ENCODE measurements around the gene NAA10.

NAA10 gene

GRCh38 chrX:153970357-153971123 is 35.7 kb upstream of the NAA10 start:
- Histone ChIP-seq H3K9me3 (ENCODE audit: control insufficient read depth, insufficient read depth, low read length) (no peaks in the 10 kb centered on the region; the same call in 1 of the 2 replicates), H3K36me3 (ENCODE audit: insufficient read depth, low read length) (no peaks in the 10 kb centered on the region; the same call in 1 of the 2 replicates), H3K4me1 (ENCODE audit: insufficient read depth, low read length) (peaks cover 22% of the 10 kb centered on the region; the same call in 1 of the 2 replicates), H3K9ac (ENCODE audit: low read depth, low read length) (peak overlapping the region; percentile 77)

DNA sequence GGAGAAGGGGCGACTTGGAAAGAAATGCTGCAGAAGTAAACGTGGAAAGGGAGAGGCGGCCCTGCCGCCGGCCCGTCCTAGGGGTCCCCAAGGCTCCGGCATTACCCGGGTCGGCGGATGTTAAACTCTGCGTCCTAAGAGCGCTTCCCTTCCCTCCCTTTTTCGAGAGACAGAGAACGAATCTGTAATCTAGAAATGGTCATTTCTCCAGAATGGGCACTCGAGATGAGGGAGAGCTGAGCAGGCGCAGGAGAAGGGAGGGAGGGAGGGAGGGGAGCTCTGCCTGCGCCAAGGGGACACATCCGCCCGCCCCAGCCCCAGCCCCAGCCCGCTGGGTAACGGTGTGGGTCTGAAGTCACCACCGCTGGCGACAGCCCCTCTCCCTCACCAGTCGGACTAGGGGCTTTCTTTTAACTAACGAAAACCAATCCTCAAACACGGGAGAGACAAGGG is 35.1 kb upstream of the NAA10 start:
- H3K9me3 ChIP-seq (ENCODE audit: control insufficient read depth, insufficient read depth, low read length), result no peaks in the 10 kb centered on the region; the same call in 1 of the 2 replicates
- H3K36me3 ChIP-seq (ENCODE audit: insufficient read depth, low read length), result no peaks in the 10 kb centered on the region; the same call in 1 of the 2 replicates
- H3K4me1 ChIP-seq (ENCODE audit: insufficient read depth, low read length), result peaks cover 22% of the 10 kb centered on the region; the same call in 1 of the 2 replicates
- H3K9ac ChIP-seq (ENCODE audit: low read depth, low read length), result peak overlapping the region; percentile 66; the same call in 1 of the 2 replicates

DNA sequence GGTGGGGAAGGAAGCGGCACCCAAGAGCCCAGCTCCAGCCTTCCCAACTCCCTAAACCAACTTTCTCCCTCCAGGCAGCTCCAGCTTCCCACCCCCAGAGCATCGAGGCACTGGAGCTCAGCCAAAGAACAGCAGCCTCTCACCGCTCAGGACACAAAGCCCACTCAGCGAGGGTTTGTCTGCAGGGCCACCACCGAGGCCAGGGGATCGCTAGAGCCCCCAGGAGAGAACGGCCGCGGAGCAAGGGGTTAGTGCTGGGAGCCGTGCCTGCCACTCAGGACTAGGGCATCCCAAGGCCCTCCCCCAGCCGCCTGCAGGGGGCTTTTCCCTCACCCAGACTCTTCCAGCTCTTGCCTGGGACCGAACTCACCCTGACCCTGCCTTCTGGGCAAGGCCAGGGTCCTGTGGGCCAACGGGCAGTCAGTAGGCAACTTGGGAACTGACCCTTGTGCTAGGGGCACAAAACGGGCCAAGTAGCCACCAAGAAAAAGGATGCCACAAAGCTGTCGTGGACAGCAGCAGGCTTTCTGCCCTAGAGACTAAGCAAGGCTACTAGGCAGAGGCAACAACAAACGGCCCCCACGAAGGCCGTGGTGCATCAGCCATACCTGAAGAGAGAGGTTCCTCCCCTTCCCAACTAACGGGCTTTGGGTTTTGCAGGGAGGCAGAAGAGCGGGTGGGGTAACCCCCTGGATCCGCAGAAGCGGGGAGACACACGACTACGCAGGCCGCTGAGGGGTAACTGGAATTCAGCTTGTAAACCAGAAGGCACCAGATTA is 34.5 kb upstream of the NAA10 start:
- no peaks in the 10 kb centered on the region; the same call in 1 of the 2 replicates for H3K36me3 ChIP-seq (ENCODE audit: insufficient read depth, low read length)
- H3K9me3 ChIP-seq (ENCODE audit: control insufficient read depth, insufficient read depth, low read length), result no peaks in the 10 kb centered on the region; the same call in 1 of the 2 replicates
- H3K9ac ChIP-seq (ENCODE audit: low read depth, low read length), result peak overlapping the region; percentile 66; the same call in 1 of the 2 replicates

DNA sequence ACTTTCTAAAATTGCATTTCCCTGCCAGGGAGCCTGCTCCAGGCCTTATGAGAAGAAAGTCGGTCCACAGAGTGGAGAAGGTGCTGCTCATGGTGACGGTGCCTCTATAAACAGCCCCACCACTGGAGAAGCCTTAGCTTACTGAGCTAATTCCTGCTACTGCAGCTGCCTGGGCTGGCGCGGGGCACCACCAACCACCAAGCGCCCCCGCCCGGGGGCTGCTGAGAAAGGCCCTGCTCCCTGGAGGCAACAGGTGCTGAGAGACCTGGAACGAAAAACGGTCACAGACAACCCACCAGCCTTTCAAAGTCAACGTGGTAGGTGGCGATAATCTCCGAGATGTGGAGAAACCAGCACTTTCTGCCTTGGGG is 33.9 kb upstream of the NAA10 start:
- no peaks in the 10 kb centered on the region; the same call in 1 of the 2 replicates for H3K9me3 ChIP-seq (ENCODE audit: control insufficient read depth, insufficient read depth, low read length)
- peak overlapping the region; percentile 66; the same call in 1 of the 2 replicates for H3K9ac ChIP-seq (ENCODE audit: low read depth, low read length)
- peaks cover 22% of the 10 kb centered on the region; the same call in 1 of the 2 replicates for H3K4me1 ChIP-seq (ENCODE audit: insufficient read depth, low read length)
- no peaks in the 10 kb centered on the region; the same call in 1 of the 2 replicates for H3K36me3 ChIP-seq (ENCODE audit: insufficient read depth, low read length)

More for the DNA sequence above, 34.5 kb upstream of the NAA10 start:
- peaks cover 22% of the 10 kb centered on the region; the same call in 1 of the 2 replicates for H3K4me1 ChIP-seq (ENCODE audit: insufficient read depth, low read length)

- Histone ChIP-seq H3K36me3 (ENCODE audit: insufficient read depth, low read length) (no peaks in the 10 kb centered on the region; the same call in 1 of the 2 replicates), H3K9ac (ENCODE audit: low read depth, low read length) (peak overlapping the region; percentile 66; the same call in 1 of the 2 replicates), H3K4me1 (ENCODE audit: insufficient read depth, low read length) (peaks cover 22% of the 10 kb centered on the region; the same call in 1 of the 2 replicates), H3K9me3 (ENCODE audit: control insufficient read depth, insufficient read depth, low read length) (no peaks in the 10 kb centered on the region; the same call in 1 of the 2 replicates)
These were observed 33.4 kb upstream of the NAA10 start for GRCh38 chrX:153968255-153968654.

- no peaks in the 10 kb centered on the region; the same call in 1 of the 2 replicates for H3K9me3 ChIP-seq (ENCODE audit: control insufficient read depth, insufficient read depth, low read length)
- H3K9ac ChIP-seq (ENCODE audit: low read depth, low read length), result no peak overlapping the region
- H3K36me3 ChIP-seq (ENCODE audit: insufficient read depth, low read length), result no peaks in the 10 kb centered on the region; the same call in 1 of the 2 replicates
- H3K4me1 ChIP-seq (ENCODE audit: insufficient read depth, low read length), result peaks cover 22% of the 10 kb centered on the region; the same call in 1 of the 2 replicates
These were observed 32.8 kb upstream of the NAA10 start for GRCh38 chrX:153967536-153968224.

- H3K9ac ChIP-seq (ENCODE audit: low read depth, low read length), result peak overlapping the region; percentile 1; the same call in 1 of the 2 replicates
- peaks cover 22% of the 10 kb centered on the region; the same call in 1 of the 2 replicates for H3K4me1 ChIP-seq (ENCODE audit: insufficient read depth, low read length)
These were observed 32.2 kb upstream of the NAA10 start for GRCh38 chrX:153966841-153967535.

DNA sequence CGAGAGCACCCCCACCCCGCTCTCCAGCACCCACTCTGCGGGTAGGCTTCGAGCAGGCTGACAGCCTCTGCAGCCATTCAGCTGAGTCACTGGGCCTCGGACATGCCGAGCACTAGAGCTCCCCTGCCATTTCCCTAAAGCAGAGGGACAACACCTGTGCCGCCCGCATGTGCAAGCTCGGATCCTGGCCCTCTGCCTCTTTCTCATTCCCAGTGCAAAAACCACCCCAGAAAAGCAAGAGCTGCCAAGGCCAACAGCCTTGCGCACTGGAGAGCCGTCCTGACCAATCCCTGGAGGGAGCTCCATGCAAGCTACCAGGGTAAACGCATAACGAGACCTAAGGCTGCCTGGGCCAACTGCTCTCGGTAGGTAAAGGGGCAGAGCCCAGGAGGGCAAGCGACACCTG is 31.4 kb upstream of the NAA10 start:
- Histone ChIP-seq H3K9me3 (ENCODE audit: control insufficient read depth, insufficient read depth, low read length) (no peaks in the 10 kb centered on the region; the same call in 1 of the 2 replicates), H3K4me1 (ENCODE audit: insufficient read depth, low read length) (peaks cover 22% of the 10 kb centered on the region; the same call in 1 of the 2 replicates), H3K9ac (ENCODE audit: low read depth, low read length) (no peak overlapping the region), H3K36me3 (ENCODE audit: insufficient read depth, low read length) (no peaks in the 10 kb centered on the region; the same call in none of the 2 replicates)

More at GRCh38 chrX:153966841-153967535, 32.2 kb upstream of the NAA10 start:
- no peaks in the 10 kb centered on the region; the same call in 1 of the 2 replicates for H3K36me3 ChIP-seq (ENCODE audit: insufficient read depth, low read length)
- no peaks in the 10 kb centered on the region; the same call in 1 of the 2 replicates for H3K9me3 ChIP-seq (ENCODE audit: control insufficient read depth, insufficient read depth, low read length)

DNA sequence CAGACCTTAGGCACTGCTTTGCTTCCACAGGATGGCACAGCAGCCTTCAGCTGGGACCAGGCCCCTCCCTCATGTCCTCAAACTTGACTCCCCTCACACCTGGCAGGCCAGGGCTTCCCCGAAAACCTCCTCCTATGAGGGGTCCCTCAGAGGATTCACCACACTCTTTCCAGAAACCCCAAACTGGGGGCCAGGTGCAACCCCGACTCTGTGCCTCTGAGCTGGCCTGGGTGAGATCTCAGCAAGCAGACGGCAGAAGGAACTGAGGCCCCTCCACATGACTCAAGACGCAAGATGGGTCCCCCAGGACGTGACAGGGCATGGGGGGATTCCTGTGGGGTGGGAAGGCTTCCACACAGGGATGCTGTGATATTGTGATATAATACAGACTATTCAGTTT is 30.6 kb upstream of the NAA10 start:
- Histone ChIP-seq H3K36me3 (ENCODE audit: insufficient read depth, low read length) (peaks cover 2% of the 10 kb centered on the region), H3K9ac (ENCODE audit: low read depth, low read length) (no peak overlapping the region)

GRCh38 chrX:153964105-153964504 is 29.3 kb upstream of the NAA10 start:
- no peaks in the 10 kb centered on the region; the same call in 1 of the 2 replicates for H3K9me3 ChIP-seq (ENCODE audit: control insufficient read depth, insufficient read depth, low read length)
- peaks cover 5% of the 10 kb centered on the region for H3K36me3 ChIP-seq (ENCODE audit: insufficient read depth, low read length)
- H3K9ac ChIP-seq (ENCODE audit: low read depth, low read length), result no peak overlapping the region
- H3K4me1 ChIP-seq (ENCODE audit: insufficient read depth, low read length), result peaks cover 22% of the 10 kb centered on the region; the same call in 1 of the 2 replicates

More for the DNA sequence above, 30.6 kb upstream of the NAA10 start:
- Histone ChIP-seq H3K4me1 (ENCODE audit: insufficient read depth, low read length) (peaks cover 22% of the 10 kb centered on the region; the same call in 1 of the 2 replicates), H3K9me3 (ENCODE audit: control insufficient read depth, insufficient read depth, low read length) (no peaks in the 10 kb centered on the region; the same call in 1 of the 2 replicates)

GRCh38 chrX:153963546-153963945 is 28.7 kb upstream of the NAA10 start:
- no peak overlapping the region for H3K9ac ChIP-seq (ENCODE audit: low read depth, low read length)
- peaks cover 22% of the 10 kb centered on the region; the same call in 1 of the 2 replicates for H3K4me1 ChIP-seq (ENCODE audit: insufficient read depth, low read length)
- no peaks in the 10 kb centered on the region; the same call in 1 of the 2 replicates for H3K9me3 ChIP-seq (ENCODE audit: control insufficient read depth, insufficient read depth, low read length)
- peaks cover 5% of the 10 kb centered on the region for H3K36me3 ChIP-seq (ENCODE audit: insufficient read depth, low read length)

DNA sequence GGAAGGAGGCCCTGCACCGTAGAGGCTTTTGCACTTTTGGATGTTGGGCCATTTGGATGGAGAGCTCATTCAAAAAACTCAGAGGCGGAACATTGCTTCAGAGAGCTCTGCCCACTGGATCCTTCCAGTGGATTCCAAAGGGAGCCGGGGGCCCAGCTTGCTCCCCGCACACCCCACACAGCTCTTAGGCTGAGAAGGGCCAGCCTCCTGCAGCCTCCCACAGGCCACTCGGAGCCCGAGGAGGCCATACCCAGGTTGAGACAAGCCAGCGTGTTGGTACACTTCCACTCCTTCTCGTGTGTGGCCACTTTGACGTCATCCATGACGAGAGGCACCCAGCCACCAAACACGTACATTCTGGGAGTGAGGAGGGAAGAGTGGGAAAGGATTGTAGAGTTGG is 26.5 kb upstream of the NAA10 start:
- Histone ChIP-seq H3K9ac (ENCODE audit: low read depth, low read length) (no peak overlapping the region), H3K4me1 (ENCODE audit: insufficient read depth, low read length) (no peaks in the 10 kb centered on the region), H3K9me3 (ENCODE audit: control insufficient read depth, insufficient read depth, low read length) (no peaks in the 10 kb centered on the region), H3K36me3 (ENCODE audit: insufficient read depth, low read length) (peaks cover 5% of the 10 kb centered on the region)

GRCh38 chrX:153960786-153961185 is 25.9 kb upstream of the NAA10 start:
- Histone ChIP-seq H3K9me3 (ENCODE audit: control insufficient read depth, insufficient read depth, low read length) (no peaks in the 10 kb centered on the region), H3K36me3 (ENCODE audit: insufficient read depth, low read length) (peaks cover 5% of the 10 kb centered on the region), H3K9ac (ENCODE audit: low read depth, low read length) (no peak overlapping the region), H3K4me1 (ENCODE audit: insufficient read depth, low read length) (no peaks in the 10 kb centered on the region)

All from ES-I3 (cell line).